HG03575 (cell line): ENCODE measurements around the gene BIRC3.

Experiments
- ATAC-seq: cut with Tn5 transposase; IDR thresholded peaks from one replicate; pipeline ENCODE4 v1.9.1; 2021; ENCODE audit not compliant: unreplicated experiment, insufficient number of reproducible peaks, low FRiP score; ENCODE audit errors: extremely low read depth

Gene BIRC3

DNA sequence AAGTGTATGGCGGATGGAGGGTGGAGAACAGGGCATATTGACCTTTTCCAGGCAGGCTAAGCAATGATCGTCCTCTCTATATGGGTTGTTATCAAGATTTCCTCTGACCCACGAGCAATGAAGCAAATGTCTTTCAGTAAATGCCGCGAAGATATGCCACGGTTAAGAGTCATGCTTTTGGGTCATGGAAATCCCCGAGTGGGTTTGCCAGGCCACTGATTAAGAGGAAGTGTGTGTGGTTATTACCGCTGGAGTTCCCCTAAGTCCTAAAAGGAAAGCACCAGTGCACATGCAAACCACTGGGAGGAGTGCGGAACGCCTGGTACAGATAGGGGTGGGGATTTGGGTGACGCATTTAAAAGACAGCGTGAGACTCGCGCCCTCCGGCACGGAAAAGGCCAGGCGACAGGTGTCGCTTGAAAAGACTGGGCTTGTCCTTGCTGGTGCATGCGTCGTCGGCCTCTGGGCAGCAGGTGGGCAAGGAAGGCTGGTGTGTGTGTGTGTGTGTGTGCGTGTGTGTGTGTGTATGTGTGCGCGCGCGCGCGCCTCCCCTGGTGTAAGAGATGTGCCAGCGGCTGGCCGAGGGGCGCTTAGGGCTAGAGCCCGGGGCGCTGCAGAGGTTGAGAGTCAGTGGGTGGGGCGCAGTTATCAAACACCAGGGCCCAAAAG lies at the start of gene BIRC3:
Gene BIRC3 (plus strand): TSS at position 386 of the 669 bp plus-strand sequence. CDS start 7,026 bp downstream, outside the sequence.
- ATAC-seq: peak; percentile 83

DNA sequence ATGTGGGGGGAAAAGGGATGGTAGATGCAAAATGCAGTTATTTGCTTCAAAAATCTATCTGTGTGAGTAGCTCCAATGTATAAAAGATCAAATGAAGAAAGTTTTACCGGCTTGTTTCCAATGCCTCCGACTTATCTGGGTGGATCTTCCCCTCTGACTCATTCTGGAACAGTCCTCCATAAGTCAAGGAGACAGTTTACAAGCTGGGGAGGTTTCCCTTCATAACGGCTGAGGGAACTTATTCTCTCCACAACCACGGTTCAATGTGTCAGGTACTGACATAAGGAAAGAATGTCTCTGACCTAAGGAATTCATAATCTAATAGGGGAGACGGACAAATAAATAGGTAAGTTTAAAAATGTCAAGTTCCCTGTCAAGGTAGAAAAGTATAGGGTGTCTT lies 49.7 kb upstream of the BIRC3 start:
- no peak for ATAC-seq

DNA sequence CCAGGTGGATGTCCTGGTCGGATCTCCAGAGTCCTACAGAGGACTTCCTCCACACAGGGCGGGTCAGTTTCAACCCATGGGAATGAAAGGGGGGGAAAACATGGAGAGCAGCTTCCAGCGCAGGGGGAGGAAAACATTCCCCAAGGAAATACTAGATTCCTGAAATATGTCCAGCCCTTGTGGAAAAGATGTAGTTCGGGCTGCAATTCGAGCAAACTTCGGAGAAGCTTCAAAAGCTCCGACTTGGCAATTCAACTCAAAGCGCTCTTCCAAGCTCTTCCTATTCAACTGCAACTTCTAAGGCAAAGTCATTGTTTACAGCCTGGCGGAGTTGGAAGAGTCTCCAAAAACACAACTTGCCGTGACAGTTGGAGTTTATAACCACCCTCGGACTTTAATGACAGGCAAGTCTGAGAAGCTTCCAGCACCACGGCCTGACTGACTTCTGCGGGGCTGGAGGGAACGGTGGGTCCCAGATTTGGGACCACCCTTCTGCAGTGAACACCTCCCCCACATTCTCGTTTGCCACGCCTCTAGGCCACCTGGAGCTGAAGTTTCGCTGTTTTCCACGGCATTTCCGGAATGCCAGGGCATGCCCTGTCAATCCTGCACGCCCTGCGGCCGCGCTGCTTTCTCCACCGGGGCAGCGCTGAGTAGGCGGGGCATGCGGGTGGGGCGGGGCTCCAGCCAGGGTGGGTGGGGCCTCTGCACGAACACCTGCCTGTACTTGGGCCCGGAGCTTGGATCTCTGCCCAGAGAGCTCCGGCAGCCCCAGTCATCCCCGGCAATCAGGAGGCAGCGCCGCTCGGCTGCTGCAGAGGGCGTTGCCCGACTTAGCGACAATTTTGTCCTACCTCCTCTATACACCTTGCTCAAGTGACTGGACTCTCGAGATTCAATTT lies 49.0 kb upstream of the BIRC3 start:
- ATAC-seq: peak; percentile 68

- ATAC-seq: no peak
Measured at GRCh38 chr11:102268985-102269470, 48.3 kb upstream of the BIRC3 start.

- no peak for ATAC-seq
Measured at GRCh38 chr11:102269927-102270326, 47.4 kb upstream of the BIRC3 start.

DNA sequence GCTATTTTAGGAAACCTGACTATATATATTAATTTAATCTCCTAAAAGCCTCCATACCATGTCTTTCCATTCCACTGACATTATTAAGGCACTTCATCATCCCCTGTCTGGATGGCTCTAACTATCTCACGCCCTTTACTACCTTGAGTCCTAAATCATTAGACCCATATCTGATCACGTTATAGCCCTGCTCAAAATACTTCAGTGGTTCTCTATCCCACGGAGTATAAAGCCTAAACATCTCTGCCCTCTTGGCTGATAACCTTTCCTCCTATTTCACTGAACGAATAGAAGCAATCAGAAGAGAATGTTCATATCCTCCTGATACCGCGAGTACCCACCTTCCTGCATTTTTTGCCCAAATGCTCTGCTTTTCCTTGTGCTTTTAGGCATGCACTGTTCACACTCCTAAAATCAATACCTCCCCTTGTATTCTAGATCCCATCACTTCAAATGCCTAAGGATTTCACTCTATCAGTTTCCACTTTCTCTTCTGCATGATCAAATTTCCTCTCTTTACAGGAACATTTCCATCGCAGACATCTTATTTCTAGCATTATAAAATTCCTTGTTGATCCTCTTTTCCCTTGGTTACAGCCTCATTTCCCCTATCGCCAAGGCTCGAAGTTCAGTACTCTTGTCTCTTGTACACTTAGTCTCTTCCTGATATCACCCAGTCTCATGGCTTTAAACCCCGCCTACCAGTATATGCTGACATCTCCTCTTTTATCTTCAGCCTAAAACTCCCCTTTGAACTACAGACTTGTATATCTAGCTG lies 45.0 kb upstream of the BIRC3 start:
- ATAC-seq: no peak

DNA sequence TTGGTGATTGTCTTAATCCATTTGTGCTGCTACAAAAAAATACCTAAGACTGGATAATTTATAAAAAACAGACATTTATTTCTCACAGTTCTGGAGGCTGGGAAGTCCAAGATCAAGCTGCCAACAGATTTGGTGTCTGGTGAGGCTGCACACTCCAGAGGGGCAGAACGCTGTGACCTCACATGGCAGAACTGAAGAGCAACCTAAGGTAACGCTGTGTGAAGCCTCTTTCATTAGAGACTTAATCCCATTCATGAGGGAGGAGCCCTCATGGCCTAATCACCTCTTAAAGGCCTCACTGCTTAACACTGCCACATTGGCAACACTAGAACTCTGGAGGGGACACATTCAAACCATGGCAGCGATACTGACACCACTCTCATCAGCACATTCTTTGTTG lies 42.7 kb upstream of the BIRC3 start:
- ATAC-seq: no peak

DNA sequence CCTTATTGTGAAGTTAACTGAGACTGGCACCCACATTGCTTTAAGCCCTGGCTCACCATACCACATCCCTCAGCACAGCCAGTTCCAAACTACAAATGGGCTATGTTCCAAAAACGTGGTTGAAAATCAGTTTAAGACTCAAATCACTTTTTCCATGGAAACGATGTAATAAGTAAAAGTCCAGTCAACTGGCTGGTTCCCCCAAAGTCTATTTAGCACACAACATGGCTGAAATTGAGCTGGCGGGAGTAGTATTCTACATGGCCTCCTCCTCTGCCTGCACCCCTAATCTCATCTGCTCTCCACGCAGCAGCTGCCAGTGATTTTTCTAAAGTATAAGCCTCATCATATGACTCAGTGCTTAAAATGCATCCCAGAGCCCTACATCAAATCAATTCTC lies 40.9 kb upstream of the BIRC3 start:
- ATAC-seq: no peak

DNA sequence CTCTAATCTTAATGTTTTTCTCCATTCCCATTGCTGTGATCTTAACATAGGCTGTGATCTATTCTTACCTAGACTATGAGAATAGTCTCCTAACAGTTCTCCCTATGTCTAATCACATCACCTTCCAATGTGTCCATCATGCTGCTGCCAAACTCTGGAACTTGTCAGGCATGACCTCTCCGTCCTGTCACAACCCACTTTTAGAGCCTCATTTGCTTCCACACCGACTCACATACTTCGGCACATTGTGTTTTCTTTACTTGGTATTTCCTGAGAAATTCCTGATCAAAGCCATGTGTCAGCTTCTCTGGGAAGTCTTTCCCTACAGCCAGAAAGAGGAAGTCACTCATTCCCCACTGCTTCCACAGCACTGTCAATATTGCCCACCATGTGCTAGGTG lies 40.5 kb upstream of the BIRC3 start:
- no peak for ATAC-seq

- no peak for ATAC-seq
Measured at GRCh38 chr11:102279641-102280170, 37.6 kb upstream of the BIRC3 start.

DNA sequence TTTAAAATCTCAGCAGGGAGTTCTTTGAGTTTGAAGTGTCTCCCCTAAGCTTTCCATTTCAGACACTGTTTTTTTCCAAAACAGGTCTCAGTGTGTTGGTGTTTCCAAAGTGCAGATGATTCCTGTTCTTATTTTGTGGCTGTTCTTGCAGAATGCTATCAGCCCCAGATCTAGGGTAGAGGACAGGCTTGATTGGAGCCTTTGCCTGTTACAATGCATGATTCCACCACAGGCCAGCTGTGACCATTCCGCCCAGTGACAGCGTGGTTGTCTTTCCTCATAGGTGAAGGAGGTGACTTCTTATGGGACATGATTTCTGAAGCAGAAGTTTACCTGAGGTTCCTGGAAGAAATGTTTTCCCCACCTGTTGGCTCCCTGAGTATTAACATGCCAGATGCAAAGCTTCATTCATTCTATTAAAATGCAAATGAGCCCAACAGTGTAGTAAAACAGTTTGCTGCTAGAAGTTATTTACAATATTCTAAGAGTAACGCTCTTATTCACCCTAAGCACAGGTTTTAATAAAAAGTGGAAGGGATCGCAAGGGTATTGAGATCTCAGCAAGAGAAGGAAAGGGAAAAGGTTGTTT lies 36.9 kb upstream of the BIRC3 start:
- no peak for ATAC-seq

DNA sequence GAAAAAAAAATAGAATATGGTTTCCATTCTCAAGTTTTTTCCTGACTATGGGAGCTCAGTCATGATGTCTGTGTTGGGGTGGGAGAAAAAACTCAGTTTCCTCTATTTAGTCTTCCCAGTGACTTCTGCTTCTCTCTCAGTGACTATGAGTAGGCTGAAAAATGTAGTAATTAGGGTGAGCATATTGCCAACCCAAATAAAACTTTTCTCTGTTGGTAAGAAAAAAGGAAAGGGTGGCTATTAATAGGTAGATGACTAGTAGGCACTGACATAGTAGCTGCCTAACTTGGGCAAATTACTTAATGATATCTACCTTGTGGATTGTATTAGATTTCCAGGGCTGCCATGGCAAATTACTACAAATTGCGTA lies 34.2 kb upstream of the BIRC3 start:
- no peak for ATAC-seq

GRCh38 chr11:102284008-102284407 lies 33.3 kb upstream of the BIRC3 start:
- no peak for ATAC-seq

DNA sequence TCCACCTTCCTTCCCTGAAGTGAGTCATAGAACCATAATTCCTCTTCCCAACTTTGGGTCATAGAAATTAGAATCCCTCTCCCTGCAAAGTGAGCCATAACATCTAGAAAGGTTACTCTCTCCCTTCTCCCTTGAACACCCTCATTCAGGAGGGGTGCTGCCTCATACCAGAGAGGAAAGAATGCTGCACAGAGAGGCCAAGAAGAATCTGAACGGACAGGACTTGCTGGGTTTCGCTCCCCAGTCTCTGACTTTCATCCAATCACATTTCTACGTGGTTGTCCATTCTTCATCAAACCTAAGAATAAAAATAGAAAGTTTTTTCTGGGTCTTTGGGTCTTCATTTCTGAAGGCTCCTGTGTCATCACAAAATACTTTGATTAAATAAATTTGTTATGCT lies 31.0 kb upstream of the BIRC3 start:
- no peak for ATAC-seq

DNA sequence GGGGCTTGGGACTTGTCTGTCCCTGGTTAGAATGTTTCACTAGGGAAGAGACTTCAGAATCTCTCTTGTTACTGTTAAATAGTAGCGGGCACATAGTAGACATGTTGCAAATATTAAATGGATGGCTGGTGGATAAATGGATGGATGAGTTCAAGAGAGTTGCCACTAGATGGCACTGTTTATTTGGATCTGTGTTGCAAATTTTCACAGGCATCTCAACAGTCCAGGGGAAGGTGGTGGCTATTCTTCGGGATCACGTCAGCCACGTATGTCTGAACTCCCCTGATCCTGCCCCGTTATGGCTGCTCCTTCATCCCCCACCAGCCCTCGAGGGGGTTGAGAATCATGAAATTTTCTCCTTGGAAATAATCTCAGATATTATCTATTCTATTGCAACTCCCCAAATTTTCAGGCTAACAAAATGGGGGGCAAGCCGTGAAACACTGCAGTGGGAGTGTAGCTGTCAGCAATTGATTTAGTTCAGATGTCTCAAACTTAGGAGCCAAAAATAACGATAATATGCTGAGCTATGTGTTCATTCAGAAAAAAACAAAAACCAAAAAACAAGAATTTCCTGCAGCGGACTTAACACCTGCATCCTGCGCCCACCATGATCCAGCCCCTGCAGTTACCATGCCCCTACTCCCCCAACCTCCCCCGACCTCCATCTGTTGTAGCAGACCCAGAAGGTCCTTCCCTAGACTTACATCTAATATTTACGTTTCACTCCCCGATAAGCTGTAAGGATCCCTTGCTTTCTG lies 29.1 kb upstream of the BIRC3 start:
- ATAC-seq: peak; percentile 93

DNA sequence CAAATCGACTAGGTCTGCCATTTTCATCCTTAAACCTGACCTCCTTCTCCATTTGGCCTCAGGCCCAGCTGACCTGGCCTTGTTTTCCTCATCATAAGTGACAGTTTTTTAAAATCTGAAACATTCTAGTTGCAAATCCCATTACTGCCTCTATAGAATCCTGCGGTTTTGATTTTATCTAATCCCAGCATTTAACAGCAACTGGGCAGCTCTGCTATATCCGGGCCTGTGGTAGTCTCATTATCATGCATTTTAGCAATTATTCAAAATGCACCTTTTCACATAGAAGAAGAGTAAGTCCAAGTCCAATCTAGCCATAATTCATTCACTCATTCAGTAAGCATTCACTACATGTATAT lies 28.6 kb upstream of the BIRC3 start:
- no peak for ATAC-seq

GRCh38 chr11:102289592-102289991 lies 27.7 kb upstream of the BIRC3 start:
- no peak for ATAC-seq

- ATAC-seq: no peak
Measured at GRCh38 chr11:102291831-102292230, 25.5 kb upstream of the BIRC3 start.
